Skin epidermis (tissue), 12 donors: ENCODE results near the gene PLXNA4.

Experiments used
- H3K27ac ChIP-seq, 21 experiments: fragments of 200-600 bp; sonication (generic) in 11 of 21; one replicate each; pipeline ENCODE4 v1.5.0; 2020; ENCODE audit warnings: mild to moderate bottlenecking in 3 of 21, inconsistent platforms in 2 of 21, moderate library complexity in 2 of 21
- H3K4me3 ChIP-seq, 7 experiments: fragments of 200-600 bp; sonication (generic) in 2 of 7; one replicate each; pipeline ENCODE4 v1.5.0; 2020; ENCODE audit warnings: inconsistent platforms in 2 of 7, mild to moderate bottlenecking in 2 of 7, moderate library complexity in 1 of 7

Gene PLXNA4

DNA sequence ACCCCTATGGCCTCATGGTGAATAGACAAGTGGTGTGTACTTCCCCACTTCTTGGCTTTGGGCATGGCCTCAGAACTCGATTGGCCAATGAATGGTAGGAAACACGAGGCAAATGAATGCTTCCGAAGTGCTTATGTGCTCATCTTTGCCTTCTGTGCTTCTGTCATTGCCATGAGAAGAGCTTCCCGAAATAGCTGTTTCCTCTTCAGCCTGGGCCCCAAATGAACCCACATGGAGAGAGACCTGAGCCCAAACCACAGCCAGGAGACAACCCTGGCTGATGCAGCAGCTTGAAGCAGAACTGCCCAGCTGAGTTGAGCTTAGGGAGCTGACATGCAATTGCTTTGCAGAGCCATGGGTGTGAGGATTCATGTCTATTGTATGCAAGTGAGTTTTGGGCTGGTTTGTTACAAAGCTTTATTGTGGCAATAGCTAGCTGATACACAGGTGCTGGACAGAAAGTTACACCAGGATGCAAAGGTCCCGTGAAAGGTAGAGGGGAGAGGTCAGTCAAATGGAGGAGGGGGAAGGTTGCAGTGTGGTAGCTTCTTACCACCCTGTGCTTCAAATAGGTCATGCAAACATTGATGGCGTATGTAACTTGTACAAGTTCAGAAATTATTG is 328.2 kb downstream of the PLXNA4 start:
- H3K27ac ChIP-seq: no peak overlapping the region

DNA sequence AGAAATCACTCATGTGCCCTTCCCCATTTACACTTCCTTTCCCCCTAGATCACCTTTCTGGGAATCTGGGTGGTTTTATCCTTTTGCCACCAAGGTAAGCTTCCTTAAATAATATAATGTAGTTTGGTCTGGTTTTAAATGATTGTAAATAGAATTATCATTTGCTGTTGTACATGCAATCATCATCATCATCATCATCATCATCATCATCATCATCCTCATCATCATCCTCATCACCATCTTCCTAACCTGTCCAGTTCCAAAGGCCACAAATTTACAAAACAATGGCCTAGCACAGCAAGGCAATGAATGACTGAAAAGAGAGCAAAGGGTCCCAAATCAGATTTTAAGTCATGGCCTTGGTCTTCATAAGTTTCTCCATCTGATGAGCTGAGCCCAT is 329.7 kb downstream of the PLXNA4 start:
- no peak overlapping the region for H3K27ac ChIP-seq
- no peak overlapping the region for H3K4me3 ChIP-seq

More for the DNA sequence above, 328.2 kb downstream of the PLXNA4 start:
- no peak overlapping the region for H3K4me3 ChIP-seq

DNA sequence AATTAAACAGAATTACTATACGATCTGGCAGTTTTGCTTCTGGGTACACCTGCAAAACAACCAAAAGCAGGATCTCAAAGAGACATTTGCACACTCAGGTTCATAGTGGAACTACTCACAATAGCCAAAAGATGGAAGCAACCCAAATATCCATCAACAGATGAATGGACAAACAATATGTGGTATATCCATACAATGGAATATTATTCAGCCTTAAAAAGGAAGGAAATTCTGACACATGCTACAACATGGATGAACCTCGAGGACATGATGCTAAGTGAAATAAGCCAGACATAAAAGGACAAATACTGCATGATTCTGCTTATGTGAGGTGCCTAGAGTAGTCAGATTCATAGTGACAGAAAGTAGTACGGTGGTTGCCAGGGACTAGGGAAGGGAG is 330.7 kb downstream of the PLXNA4 start:
- H3K4me3 ChIP-seq: no peak overlapping the region
- no peak overlapping the region for H3K27ac ChIP-seq

DNA sequence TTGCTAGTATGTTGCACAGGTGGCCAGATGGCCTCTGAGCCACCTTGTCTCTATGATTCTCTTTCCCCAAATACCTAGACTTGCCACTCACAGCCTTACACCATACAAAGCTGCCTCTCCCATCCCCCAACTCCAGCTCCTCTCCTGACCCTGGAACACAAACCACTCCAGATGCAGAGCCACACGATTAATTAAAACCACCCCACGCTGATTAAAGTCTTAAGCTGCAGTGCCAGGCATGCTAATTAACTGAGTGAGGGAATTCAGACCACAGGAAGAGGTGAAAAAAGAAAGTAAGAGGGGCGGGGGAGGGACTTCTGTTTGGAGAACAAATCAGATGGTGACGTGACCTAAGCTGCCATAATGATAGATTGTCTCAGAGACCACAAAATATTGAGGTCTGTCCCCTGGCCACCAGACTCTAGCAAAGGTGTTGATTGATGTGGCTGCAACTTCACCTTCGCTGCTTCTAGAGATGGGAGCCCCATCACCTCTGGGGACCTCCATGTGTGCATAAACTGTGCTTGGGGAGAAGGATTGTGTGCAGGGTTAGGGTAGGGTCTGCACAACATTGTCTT is 331.3 kb downstream of the PLXNA4 start:
- no peak overlapping the region for H3K27ac ChIP-seq
- no peak overlapping the region for H3K4me3 ChIP-seq

DNA sequence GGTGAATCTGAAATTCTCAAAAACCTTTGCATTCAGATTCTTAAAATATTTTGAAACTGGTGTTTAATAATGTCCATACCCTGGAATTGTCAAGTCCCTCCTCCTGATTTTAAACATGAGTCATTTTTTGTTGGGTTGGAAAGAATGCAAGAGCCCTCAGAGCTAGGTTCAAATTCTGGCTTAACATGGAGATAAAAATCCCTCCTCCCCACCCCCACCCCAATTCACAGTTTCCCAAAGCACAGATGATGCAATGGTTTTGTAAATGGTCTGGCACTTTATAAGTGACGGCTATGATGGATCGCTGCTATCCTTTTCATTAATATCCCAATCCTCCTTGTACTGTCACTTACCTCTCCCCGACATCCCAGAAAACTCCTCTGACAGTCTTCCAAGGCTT is 332.8 kb downstream of the PLXNA4 start:
- no peak overlapping the region for H3K4me3 ChIP-seq
- no peak overlapping the region for H3K27ac ChIP-seq

DNA sequence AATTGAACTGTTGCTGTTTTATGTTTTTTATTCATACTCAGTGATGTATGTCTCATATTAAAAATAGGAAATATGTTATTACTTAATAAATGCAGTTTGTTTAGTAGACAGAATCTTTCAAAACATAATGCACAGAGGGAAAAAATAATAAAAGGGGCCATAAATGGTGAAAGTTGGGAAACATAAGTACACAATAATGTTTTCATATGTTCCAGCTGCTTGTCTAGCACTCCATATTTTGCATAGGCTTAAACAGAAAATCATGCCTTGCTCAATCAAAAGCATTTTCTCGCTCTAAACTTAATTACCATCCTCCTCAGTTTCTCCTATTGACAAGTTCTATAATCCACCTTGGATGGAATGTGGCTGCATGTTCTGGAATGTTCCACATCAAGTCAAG is 333.2 kb downstream of the PLXNA4 start:
- Histone ChIP-seq H3K4me3 (no peak overlapping the region), H3K27ac (no peak overlapping the region)

DNA sequence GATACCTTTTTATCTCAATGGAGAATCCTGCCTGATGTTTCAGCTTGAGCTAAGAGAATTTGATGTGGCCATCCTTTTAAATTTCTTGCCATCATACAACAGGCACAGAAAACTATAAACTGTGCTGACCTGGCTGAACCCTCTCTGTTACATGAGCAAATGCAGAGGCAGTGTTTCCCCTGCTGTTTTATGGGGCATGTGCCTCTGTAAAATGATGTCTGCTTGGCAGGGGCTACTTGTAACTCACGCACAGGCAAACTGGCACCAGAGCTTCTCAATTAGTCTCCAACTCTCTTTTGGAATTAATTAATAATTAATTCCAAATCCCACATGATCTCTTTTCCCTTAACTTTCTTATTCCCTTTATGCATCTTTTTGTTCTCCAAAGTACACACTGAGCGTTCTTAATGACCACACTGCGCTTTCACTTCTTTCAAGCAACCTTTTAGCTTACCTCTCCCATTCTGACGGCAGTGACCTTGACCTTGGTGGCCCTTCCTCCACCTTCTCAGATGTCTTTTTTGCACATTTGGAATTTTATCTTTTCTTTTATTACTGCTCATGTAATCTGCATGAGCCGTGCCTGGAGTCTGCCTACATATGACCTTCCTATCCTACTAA is 334.0 kb downstream of the PLXNA4 start:
- H3K4me3 ChIP-seq: no peak overlapping the region

DNA sequence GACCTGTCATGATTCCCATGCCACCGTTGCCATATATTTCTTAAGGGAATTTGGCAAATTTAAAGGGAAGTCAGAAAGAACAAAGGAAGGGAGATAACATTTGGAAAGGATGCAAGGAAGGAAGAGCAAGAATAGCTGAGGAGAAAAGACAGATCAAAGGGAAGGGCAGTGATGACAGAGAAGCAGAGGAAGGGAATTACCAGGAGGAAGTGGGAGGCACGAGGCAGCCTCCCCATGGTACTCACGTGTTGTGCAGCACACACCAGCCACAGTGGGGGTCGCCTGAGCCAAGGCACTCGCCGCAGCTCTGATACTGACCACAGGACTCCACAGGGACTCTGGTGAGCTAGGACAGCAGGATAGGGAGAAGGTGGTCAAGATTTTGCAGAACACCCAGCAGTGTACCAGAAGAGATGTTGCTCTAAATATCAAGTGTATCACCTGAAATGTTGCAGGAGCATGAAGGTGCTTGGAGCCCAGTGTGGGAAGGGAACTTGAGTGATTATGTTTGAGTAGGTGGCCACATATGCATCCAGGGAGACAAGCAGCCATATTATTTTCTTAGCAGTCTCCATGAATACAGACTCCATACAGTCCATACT is 335.3 kb downstream of the PLXNA4 start:
- Histone ChIP-seq H3K4me3 (no peak overlapping the region), H3K27ac (no peak overlapping the region)

More for the DNA sequence above, 334.0 kb downstream of the PLXNA4 start:
- no peak overlapping the region for H3K27ac ChIP-seq

DNA sequence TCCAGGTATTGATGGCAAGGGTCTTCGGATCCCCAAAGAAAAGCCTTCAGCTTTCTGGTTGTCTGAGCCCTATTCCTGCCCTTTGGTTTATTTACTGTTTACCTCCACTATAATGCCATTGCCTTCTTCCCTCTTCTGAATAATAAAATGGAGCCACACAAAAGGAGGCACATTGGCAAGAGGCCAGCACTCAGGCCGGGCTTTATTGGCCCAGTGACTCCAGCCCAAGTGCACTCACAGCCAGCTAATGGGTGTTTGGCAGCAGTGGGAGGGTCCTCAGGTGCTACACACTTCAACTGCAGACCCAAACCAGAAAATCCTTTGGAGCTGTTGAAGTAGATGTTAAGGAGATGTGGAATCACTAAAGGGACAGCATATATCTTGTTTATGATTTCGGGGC is 336.0 kb downstream of the PLXNA4 start:
- no peak overlapping the region for H3K4me3 ChIP-seq
- peak overlapping the region in 1 of 21 experiments; percentile 24 for H3K27ac ChIP-seq

DNA sequence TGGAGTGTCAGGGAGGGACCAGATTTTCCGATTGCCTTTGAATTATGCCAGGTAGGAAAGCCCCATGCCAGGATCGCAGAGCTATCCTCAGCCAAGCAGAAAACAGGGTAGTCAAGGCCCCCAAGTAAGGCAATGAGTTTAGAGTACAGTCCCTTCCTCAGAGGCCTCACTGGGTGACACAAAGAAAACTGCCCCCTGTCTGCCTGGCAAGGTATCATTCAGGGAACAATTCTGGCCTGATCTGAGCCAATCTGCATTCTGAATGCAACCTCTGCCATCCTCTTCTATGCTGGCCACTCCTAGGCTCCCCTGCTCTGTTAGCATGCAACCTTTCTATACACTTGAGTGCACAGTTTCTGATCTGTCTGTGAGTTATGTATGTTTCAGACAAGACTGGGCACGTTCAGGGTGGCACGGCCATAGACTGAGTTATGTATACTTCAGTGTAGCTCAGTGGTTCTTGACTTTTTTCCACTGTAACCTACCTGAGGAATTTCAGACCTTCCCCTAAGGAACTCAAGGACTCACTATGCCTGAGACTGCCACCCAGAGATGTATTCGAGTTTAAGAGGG is 336.8 kb downstream of the PLXNA4 start:
- Histone ChIP-seq H3K27ac (peak overlapping the region in 3 of 21 experiments; percentile 4 to 24 (median 13)), H3K4me3 (no peak overlapping the region)

DNA sequence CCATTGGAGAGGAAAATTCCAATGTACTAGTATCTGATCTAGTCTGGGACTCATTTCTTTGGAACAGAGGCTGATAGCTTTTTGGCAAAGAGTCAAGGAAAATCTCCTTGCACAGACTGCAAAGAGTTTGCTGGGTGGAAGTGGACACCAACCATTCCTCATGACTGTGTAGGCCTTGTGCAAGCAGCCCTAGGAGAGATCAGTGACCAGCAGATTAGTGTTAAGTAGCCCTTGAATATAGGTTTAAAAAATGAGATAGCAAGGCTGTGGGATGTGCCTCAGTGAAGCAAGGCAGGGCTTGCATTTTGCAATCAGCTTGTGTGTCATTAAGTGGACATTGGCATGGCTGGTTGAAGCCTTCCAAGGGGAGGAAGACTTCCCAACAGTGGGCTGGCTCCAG is 341.6 kb downstream of the PLXNA4 start:
- Histone ChIP-seq H3K4me3 (no peak overlapping the region), H3K27ac (no peak overlapping the region)

DNA sequence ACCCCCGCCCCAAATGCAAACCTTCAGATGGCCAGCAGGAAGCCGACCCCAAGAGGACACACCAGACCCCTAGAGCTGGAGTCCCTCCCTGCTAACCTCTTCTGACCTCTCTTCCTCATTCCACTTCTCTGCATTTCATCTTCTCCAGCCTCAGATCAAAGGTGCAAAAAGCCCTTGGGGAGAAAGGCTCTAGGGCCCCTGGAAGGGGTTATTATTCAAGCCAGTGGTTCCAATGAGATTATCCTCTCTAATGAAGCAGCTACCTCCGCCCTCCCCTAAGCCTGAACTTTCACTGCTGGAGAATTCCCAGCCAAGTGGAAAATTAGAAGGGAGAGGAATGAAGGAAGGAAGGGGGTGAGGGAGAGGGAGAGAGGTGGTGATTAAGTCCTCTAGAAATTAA is 343.9 kb downstream of the PLXNA4 start:
- H3K27ac ChIP-seq: no peak overlapping the region
- H3K4me3 ChIP-seq: no peak overlapping the region

DNA sequence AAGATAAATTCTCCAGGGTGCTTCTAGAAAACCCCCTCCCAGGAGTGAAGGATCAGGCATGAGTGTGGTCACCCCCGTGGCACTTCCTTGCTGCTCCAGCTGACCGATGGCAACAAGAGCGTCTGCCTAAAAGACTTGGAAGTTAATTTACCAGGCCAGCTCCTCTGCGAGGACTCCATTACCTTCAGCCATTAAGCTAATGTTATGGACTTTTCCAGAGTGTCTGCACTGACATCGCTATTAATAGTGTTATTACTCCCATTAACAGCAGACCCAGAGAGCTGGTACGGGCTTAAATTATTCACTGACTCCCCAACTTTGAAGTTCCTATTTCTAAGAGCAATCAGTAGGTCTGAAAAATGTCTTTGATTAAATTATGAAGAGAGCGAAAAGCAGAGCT is 345.8 kb downstream of the PLXNA4 start:
- H3K27ac ChIP-seq: no peak overlapping the region
- H3K4me3 ChIP-seq: no peak overlapping the region

DNA sequence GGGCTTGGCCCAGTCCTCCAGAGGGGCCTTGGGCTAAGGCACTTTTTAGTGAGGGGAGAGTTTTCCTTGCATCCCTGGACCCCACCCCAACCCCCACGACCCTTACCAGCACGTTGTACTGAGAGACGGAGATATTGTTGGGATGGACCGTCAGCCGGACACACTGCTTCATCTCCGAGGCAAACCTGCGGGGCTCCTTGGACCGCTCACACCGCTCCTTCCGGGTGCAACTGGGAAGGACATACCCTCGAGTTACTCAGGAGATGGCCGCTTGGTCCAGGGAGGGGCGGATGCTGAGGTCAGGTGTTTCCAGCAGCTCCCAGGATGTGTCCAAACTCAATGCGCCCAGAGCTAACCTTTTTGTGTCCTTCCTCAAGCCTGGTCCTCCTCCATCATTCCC is 348.0 kb downstream of the PLXNA4 start:
- Histone ChIP-seq H3K4me3 (no peak overlapping the region), H3K27ac (no peak overlapping the region)

DNA sequence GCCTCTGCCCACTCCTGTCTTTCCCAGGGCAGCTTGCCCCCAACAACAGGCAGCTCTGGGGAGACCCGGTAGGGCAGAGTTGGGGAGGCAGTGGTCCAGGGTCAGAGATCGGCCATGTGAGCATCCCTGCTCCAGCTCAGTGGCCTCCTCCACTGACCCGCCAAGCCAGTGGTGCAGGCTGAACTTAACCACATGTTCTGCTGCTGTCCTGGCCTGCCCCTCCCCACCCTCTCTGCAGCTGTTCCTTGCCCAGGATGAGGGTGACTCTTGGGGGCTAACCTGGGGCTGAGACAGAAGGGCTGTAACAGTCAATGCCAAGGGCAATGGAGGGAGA is 349.3 kb downstream of the PLXNA4 start:
- Histone ChIP-seq H3K4me3 (no peak overlapping the region), H3K27ac (no peak overlapping the region)

DNA sequence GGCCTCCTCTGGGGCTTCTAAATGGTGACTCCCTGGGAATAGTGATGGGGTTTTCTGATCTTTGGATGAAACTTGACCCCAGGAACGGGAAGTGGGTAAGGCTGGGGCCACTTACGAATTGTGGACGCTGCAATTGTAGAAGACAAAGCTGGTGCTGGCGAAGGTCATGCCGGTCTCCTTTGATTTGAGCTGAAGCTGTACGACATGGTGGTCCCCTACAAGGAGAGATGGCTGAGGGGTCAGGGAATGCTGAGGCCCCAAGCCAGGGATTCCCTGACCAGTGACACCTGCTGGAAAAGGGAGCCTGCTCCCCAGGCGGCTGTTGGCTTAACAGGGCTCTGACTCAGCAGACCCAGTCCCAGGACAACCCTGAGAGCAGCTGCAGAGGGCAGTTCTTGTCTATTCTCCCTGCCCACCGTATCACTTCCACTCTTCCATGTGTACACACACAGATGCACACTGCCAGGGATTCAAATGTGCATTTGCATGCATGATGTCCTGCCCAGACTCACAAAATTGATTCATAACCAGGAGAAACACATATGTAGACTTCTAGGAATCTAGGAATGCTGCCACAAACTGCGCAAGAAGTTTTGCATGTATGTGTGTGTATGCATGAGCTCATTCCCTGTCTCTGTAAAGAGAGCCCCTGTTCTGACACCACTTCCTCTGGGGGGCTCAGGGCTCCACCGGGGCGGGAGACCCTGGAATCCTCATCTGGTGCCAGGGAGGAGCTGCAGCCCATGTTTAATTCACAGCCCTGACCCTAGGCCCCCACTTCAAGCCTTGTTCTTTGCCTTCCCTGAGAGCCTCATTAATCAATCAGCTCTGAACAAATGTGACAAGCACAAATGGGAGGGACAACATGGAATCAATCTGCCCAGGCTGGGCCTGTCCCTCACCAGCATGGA is 350.0 kb downstream of the PLXNA4 start:
- Histone ChIP-seq H3K27ac (no peak overlapping the region), H3K4me3 (no peak overlapping the region)

DNA sequence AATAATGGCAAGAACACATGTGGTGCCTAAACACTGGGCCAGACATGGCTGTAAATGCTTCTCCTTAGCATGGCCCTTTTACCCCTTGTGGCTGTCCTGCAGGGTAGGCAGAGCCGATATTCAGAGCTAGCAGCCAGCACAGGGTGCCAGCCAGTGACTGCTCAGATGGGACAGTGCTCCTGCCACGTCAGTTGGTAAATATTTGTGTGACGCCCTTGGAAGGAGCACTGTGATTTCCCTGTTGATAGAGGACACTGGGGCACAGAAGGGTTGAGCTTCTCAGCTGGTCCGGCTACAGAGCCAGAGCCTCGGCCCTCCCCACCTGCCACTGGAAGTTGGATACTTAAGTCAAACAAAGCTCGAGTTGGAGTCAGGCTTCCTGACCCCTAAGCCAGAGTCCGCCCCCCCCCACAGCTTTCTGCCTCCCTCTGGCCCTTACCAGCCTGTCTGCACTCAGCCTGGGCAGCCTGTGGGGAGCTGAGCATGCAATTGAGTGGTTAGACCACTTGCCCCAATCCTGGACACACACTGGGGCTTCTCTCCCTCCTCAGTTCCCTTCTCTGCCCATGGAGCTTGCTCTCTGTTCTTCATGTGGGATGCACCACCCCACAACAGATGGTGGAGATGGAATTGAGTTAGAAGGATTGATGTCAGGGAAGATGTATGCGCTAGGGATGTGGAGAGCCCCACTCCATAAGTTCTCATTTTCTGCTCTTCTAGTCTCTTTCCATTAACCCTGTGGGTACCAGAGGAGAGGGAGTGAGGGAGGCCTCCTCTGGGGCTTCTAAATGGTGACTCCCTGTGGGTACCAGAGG is 350.8 kb downstream of the PLXNA4 start:
- Histone ChIP-seq H3K4me3 (no peak overlapping the region), H3K27ac (no peak overlapping the region)

DNA sequence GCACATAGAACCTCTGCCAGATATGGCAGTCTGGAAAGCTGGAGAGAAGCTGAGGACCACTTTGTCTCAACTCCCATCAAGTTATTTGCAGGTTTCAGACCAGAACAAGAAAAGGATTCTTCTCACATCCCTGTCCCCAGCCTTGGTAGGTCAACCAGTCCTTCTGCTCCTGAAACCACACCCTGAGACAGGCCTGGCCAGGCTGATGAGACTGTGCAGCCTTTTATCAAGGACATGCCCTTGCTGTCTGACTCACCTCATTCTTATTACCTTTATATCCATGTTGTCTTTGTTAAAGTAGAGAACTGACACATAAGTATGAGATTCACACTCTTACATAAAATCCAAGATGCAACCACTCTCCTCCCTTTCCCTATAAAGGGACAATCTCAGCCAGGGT is 354.9 kb downstream of the PLXNA4 start:
- Histone ChIP-seq H3K4me3 (no peak overlapping the region), H3K27ac (peak overlapping the region in 1 of 21 experiments; percentile 18)

DNA sequence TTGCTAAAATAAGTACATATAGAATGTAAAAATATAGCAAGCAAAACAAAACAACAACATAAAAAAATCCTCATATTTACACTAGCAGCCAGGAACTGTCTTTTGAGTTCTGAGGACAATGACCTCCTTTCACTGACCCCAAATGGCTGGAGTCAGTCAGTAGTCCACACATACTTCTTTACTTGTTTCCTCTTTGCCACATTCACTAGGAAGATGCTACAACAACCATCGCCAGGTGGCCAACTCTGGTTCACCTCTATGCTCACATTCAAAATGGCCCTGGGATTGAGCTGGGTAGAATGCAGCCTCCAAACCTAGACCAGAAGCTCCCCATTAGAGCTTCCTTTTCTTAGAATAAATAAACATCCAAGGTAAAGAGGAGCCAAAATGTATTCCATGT is 356.2 kb downstream of the PLXNA4 start:
- H3K27ac ChIP-seq: no peak overlapping the region
- H3K4me3 ChIP-seq: no peak overlapping the region
